GM18909 (cell line): ENCODE measurements around the gene ARGLU1.
A peak's percentile ranks its signal among the peaks of the same experiment; 100 is the strongest.

Experiments
- ATAC-seq: cut with Tn5 transposase; IDR thresholded peaks from one replicate; pipeline ENCODE4 v1.9.1; 2021; ENCODE audit warnings: mild to moderate bottlenecking; ENCODE audit not compliant: unreplicated experiment, poor library complexity

Gene ARGLU1

GRCh38 chr13:106551350-106551749 is 16.6 kb downstream of the ARGLU1 start:
- no peak for ATAC-seq

GRCh38 chr13:106550570-106551135 is 17.3 kb downstream of the ARGLU1 start:
- no peak for ATAC-seq

- ATAC-seq: no peak
Measured at GRCh38 chr13:106548064-106548696, 19.8 kb downstream of the ARGLU1 start.

- ATAC-seq: no peak
Measured at GRCh38 chr13:106541826-106542225, 26.1 kb downstream of the ARGLU1 start.

- ATAC-seq: no peak
Measured at GRCh38 chr13:106540613-106541012, 27.3 kb downstream of the ARGLU1 start.

DNA sequence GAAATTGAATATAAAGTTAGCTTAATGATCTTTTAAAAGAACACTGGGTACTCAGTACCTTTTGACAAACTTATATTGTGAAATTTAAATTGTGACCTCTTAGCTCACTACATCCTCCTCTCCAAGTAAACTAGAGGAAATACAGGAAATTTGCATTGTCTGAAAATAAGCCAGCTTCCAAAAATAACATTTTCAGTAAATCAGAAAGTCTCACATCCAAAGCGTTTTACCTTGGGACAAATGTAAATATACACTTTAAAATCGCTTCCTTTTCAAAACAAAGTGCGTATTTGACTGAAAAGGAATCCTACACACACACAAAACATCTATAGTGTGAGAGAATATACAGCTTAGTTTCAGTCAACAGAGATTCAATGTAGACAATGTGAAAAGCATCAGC is 30.4 kb downstream of the ARGLU1 start:
- ATAC-seq: no peak

DNA sequence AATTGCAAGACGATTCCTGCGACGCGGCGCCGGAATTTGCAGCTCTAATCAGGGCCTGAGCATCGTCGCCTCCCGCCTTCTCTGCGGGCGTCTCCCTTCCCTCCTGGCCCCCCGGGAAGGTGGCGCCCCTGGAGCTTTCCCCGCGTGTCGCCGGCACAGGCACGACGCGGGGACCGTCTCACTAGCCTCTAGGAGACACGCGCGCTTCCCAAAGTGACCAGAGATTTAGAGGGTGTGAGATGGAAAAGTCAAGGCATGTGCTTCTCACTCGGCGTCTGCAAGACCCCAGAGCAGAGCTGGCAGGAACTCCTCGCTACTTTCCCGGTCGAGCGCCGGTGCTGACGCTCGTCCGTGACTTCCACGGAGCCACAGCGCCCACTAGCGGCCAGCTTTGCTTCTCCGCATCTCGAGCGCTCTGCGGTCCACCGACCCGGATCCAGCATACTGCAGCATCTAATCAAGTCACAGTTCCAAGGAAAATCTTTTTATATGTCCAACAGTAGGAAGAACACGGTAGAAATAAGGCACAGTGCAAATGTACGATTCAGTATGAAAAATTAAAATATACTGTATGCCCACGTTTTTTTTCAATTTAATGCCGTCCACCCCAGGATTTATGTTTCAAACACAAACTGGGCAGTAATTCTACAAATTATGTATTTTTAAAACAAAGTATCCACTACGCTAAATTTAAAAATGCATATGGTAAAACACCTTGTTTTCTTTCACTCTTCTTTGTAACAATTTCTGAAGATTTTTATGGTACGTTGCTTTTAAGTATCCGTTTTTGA is 31.5 kb downstream of the ARGLU1 start:
- ATAC-seq: peak; percentile 40

DNA sequence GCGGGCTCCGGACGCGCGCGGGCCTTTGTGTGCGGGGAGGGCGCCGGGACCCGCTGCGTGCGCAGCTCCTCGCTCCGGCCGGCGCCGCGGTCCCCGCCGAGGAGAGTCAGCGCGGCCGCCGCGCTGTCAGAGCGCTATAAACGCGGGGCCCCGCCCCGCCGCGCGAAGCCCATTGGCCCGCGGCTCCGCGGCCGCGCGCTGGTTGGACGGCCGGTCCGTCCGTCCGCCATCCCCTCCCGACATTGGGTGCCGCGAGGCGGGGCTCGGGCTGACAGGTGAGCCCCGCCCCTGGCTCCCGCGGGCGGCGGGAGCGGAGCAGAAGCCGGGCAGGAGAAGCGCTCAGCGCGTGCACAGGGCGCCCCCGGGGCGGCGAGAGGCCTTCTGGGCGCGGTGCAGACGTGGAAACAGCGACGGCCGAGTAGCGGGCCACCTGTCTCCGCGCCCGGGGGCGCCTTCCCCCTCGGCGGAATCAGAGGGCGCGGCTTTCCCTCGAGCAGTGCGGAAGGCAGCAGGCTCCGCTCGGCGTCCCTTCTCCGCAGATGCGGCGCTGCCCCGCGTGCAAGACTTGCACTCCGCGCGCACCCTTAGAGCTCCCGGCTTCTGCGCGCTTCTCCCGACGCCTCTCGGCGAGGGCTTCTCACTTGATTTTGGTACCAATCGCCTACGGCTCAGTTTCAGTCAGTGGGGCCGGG is 32.2 kb downstream of the ARGLU1 start, which contains the start of gene EFNB2:
Gene EFNB2, minus strand, starts transcription at position 111 of the 692 bp plus-strand sequence. CDS start 698 bp downstream, outside the sequence.
- ATAC-seq: peak; percentile 95

- peak; percentile 32 for ATAC-seq
Measured at GRCh38 chr13:106534639-106535551, 33.0 kb downstream of the ARGLU1 start.

- ATAC-seq: no peak
Measured at GRCh38 chr13:106533943-106534638, 33.8 kb downstream of the ARGLU1 start.

DNA sequence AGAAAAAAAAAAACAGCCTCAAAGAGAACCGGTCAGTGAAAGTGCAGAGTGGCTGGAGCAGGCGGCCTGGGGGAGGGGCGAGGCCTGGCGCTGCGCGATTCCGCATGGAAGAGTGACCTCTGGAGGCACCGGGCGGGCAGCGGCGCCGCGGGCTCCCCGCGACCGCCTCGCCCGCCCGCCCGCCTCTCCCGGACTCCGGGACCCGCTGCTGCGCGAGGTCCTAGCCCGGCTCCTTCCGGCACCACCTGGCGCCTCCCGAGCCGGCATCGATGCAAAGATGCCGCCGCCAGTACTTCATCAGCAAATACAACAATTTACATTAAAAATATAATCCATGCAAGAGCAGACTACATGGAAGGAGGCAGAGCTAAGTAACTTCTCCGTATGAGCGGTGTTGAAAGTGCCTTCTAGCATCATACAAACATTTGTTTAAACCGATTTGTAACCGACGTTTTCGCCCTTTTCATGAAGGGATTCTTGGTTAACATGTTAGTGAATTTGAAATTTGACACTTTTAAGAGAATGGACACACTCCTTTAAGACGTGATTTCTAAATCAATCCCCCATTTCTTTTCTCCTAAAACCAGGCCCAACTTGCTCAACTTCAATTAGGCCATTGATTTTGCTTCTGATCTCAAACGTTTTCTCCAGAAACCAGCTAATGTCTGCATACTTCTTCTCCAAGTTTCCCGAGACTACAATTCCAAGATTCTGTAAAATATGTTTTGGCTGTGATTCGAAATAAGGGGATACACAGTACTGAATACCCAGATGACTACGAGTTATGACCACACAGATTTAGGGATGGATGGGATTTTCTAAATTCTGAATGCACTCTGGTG is 34.6 kb downstream of the ARGLU1 start:
- no peak for ATAC-seq

- ATAC-seq: no peak
Measured at GRCh38 chr13:106532111-106532929, 35.6 kb downstream of the ARGLU1 start.

DNA sequence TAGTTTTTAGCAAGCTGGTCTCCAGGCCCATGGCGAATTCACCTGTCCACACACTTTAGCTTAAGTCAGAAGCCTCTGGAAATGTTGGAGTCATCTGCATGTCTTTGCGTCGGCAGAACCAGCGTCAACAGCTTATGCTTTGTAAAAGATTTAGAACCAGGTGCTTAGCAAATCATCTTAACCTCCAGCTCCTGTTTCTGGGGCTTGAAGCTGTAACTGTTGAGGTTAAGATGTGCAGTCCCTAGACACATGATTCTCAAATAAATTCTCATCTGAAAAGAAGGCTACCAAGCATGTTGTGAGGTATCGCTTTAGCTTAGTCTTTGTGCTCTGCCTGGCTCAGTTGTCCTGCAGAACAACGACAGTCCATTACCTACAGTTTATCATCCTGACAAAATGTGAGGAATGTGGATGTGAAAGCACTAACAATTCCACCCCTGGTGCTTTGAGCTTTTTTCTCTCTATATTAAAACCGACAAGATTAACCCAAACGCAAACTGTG is 36.9 kb downstream of the ARGLU1 start:
- ATAC-seq: no peak

DNA sequence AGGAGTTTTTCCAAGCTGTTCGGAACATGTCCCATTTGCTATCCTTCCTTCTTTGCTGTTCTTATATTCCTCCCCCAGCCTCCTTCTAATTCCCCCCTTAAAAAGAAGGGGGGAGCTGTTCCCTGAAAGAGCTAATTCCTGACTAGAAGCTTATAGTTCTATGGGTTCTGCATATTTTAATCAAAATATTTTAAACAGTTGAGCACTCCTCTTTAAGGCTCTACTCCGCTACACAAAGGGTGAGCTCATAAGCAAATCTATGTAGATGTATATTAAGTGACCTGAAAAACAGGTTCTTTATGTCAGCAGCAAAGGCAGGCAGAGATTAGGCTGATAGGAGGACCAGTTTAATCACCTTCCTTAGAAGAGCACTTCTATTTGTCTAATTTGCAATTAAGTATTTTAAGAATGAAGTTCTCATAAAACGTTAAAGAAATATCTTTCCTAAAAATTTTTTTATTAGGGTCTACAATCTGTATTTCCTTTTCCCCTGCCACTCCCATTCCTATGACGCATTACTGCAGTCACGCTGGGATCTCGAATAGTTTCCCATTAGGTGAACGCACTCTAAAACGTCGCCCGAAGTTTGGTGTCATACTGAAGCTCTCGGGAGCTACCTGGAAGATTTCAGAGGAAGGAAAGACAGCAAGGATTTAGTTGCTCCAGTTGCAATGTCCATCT is 37.6 kb downstream of the ARGLU1 start:
- no peak for ATAC-seq

DNA sequence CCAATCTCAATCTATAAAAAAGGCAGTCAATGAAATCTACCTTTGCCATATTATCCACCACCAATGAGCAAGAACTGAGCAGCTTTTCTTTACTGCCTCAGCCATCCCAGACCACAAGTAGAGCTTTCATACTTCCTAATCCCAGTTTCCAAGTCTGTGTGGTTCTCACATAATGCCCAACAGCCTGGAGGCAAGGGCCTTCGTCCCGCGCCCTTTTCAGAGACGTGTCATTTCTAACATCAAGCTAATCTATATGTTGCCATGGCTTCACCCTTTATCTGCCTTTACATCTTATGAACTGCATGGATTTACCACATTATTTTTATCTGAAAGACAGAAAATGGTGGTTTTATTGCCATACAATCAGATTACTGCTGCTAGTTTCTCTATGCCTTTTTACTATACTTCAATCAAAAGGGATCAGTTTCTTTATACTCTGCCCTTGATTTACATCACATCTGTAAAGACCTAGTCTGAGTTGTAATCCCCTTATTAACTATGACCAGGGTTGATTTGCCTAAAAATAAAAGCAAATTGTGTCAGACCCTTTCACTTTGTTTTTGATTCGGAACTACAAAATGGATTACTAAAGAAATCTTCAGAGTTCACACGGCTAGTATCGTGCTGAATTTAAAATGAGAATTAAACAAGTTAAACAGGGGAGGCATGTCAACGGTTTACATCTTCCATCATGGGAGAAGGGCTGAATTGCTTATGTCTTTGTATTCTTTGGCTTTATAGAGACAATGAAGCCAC is 38.3 kb downstream of the ARGLU1 start:
- no peak for ATAC-seq
